Bronchial epithelial cell (primary cell): ENCODE data around the gene ARHGEF10L. TPM values are rescaled to one million over a fixed set of nuclear protein-coding genes. Genes with fewer than 3 reads are reported as not detected.

Experiments
- DNase-seq: peaks from one replicate; pipeline ENCODE4 v3.0.0-alpha.2; 2010; ENCODE audit warnings: low read depth
- FAIRE-seq: peaks from 2 replicates; lab custom pipeline; 2011; peaks lifted over from hg19 to GRCh38; lab: Jason Lieb, UNC
- H3K27me3 ChIP-seq: 2 replicates; pipeline ENCODE4 v1.5.1; 2011; ENCODE audit warnings: low read length; ENCODE audit not compliant: control insufficient read depth, insufficient read depth
- H3K36me3 ChIP-seq: 2 replicates; pipeline ENCODE4 v1.5.1; 2011; ENCODE audit warnings: low read length; ENCODE audit not compliant: control insufficient read depth, insufficient read depth
- H3K4me3 ChIP-seq: 2 replicates; pipeline ENCODE4 v1.5.1; 2011; ENCODE audit warnings: mild to moderate bottlenecking, low read depth, low read length, control low read depth
- CTCF ChIP-seq: IDR thresholded peaks from 2 replicates; pipeline ENCODE4 v1.5.1; 2011; ENCODE audit warnings: mild to moderate bottlenecking, moderate library complexity, low read length, control low read depth, inconsistent platforms; ENCODE audit not compliant: insufficient read depth, severe bottlenecking
- total RNA-seq: library from RNA; depleted of rRNA; stranded (reverse); fragments of >200 nt; gene quantifications from 2 replicates; pipeline ENCODE4 v1.2.1, GENCODE V29; 2014

The ARHGEF10L gene
- total RNA-seq, 1 donor from 2014 or later = 6.3 TPM

- H3K27me3 ChIP-seq = no peaks in the 10 kb centered on the region
- peaks cover 3% of the 10 kb centered on the region for H3K36me3 ChIP-seq
- H3K4me3 ChIP-seq = no peak overlapping the region
- DNase-seq (peak; percentile 19), FAIRE-seq (no peak)
- TF ChIP-seq CTCF = no peak
Measured at GRCh38 chr1:17617787-17618557, 78.5 kb downstream of the ARHGEF10L start.

- no peak for FAIRE-seq
- no peaks in the 10 kb centered on the region for H3K27me3 ChIP-seq
- no peak for TF ChIP-seq CTCF
- no peak for DNase-seq
- H3K4me3 ChIP-seq = no peak overlapping the region
- peaks cover 3% of the 10 kb centered on the region for H3K36me3 ChIP-seq
Measured at GRCh38 chr1:17618558-17619247, 79.2 kb downstream of the ARHGEF10L start.

GRCh38 chr1:17620448-17620847 lies 81.0 kb downstream of the ARHGEF10L start:
- Histone ChIP-seq H3K4me3 (no peak overlapping the region), H3K27me3 (no peaks in the 10 kb centered on the region), H3K36me3 (peaks cover 3% of the 10 kb centered on the region)
- no peak for FAIRE-seq
- no peak for TF ChIP-seq CTCF
- no peak for DNase-seq

GRCh38 chr1:17621691-17622090 lies 82.2 kb downstream of the ARHGEF10L start:
- Histone ChIP-seq H3K36me3 (peaks cover 7% of the 10 kb centered on the region), H3K4me3 (no peak overlapping the region), H3K27me3 (no peaks in the 10 kb centered on the region)
- DNase-seq = no peak
- FAIRE-seq = no peak
- TF ChIP-seq CTCF = no peak

DNA sequence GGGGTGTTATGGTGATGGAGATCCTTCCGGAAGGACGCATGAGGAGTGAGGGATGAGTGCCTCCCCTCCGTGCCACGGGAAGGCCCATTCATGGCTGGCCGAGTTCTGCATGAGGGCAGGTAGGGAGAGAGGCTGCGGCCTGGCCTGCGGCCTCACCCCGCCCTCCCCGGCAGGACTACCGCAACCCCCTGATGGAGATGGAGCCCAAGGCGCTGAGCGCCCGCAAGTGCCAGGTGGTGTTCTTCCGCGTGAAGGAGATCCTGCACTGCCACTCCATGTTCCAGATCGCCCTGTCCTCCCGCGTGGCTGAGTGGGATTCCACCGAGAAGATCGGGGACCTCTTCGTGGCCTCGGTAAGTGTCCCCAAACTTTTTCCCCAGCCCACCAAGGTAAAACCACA lies 83.3 kb downstream of the ARHGEF10L start:
- H3K4me3 ChIP-seq = no peak overlapping the region
- no peak for TF ChIP-seq CTCF
- FAIRE-seq (no peak), DNase-seq (no peak)
- H3K27me3 ChIP-seq = no peaks in the 10 kb centered on the region
- H3K36me3 ChIP-seq = peaks cover 7% of the 10 kb centered on the region
